Smooth muscle cell of trachea (primary cell): ENCODE data around the gene MIEN1. TPM values are rescaled to one million over a fixed set of nuclear protein-coding genes. Genes with fewer than 3 reads are reported as not detected.

Experiments used
- total RNA-seq: library from RNA; depleted of rRNA; stranded (reverse); fragments of >200 nt; gene quantifications from 2 replicates; pipeline ENCODE4 v1.2.1, GENCODE V29; 2014

Gene MIEN1
- total RNA-seq = 21.4 and 21.8 TPM in 2 replicates

GRCh38 chr17:39730095-39730921, at the start of gene MIEN1:
Gene MIEN1, minus strand, starts transcription at chr17:39730532. Its CDS starts 37 bp downstream, at chr17:39730495.

GRCh38 chr17:39737760-39738567, 7.6 kb upstream of the MIEN1 start, which contains the start of gene GRB7:
Gene GRB7, plus strand, starts transcription at chr17:39737938. Its CDS starts 4,364 bp downstream, at chr17:39742302.

GRCh38 chr17:39699818-39700147, 30.5 kb downstream of the MIEN1 start, which contains the start of gene ERBB2:
Gene ERBB2, plus strand, starts transcription at chr17:39700064. Its CDS starts 175 bp downstream, at chr17:39700239.

GRCh38 chr17:39687546-39688474, 42.5 kb downstream of the MIEN1 start, which contains the start of gene PGAP3:
Gene PGAP3, minus strand, starts transcription at chr17:39688057. Its CDS starts 43 bp downstream, at chr17:39688014.

Other genes with a start within 250 kb of the MIEN1 start
- gene NEUROD2, start 122.6 kb downstream of the MIEN1 start, total RNA-seq = not detected in 2 replicates
- gene PPP1R1B, start 103.6 kb downstream of the MIEN1 start, total RNA-seq = 0.66 TPM in 1 of 2 replicates, not detected in the other
- 32.3 and 52.9 TPM in 2 replicates for gene STARD3, start 93.4 kb downstream of the MIEN1 start, total RNA-seq
- gene TCAP, start 65.2 kb downstream of the MIEN1 start, total RNA-seq = 0.29 and 0.50 TPM in 2 replicates
- 0.17 TPM in 1 of 2 replicates, not detected in the other for gene PNMT, start 62.1 kb downstream of the MIEN1 start, total RNA-seq
- gene PGAP3, start 42.5 kb downstream of the MIEN1 start, total RNA-seq = 13.2 and 20.2 TPM in 2 replicates
- gene ERBB2, start 30.5 kb downstream of the MIEN1 start, total RNA-seq = 37.1 and 50.3 TPM in 2 replicates
- gene GRB7, start 7.4 kb upstream of the MIEN1 start, total RNA-seq = 0.17 and 0.44 TPM in 2 replicates
- 0.33 TPM in 1 of 2 replicates, not detected in the other for gene IKZF3, start 133.8 kb upstream of the MIEN1 start, total RNA-seq
- gene ZPBP2, start 137.7 kb upstream of the MIEN1 start, total RNA-seq = not detected in 2 replicates
- 7.3 and 8.3 TPM in 2 replicates for gene GSDMB, start 188.1 kb upstream of the MIEN1 start, total RNA-seq
- gene ORMDL3, start 197.1 kb upstream of the MIEN1 start, total RNA-seq = 50.5 and 81.0 TPM in 2 replicates
- gene LRRC3C, start 197.2 kb upstream of the MIEN1 start, total RNA-seq = not detected in 2 replicates
- not detected in 2 replicates for gene GSDMA, start 232.5 kb upstream of the MIEN1 start, total RNA-seq